ENCODE measurements around the gene TRAPPC6A.

- TF ChIP-seq CTCF (conservative IDR thresholded peaks at IDR 0.05; ENCODE audit: low read depth in 2 of 2) (no peak), POLR2AphosphoS5 (IDR thresholded peaks at IDR 0.05; ENCODE audit: low read depth) (no peak), EZH2phosphoT487 (IDR thresholded peaks at IDR 0.05; ENCODE audit: unreplicated experiment) (no peak), EZH2 (IDR thresholded peaks at IDR 0.05; ENCODE audit: low read depth, unreplicated experiment) (no peak), JUNB (IDR thresholded peaks at IDR 0.05; ENCODE audit: unreplicated experiment) (no peak)
Observed at GRCh38 chr19:45151320-45151719, 26.7 kb downstream of the TRAPPC6A start.
